MM.1S (cell line): ENCODE data around the gene ZNF212.

Experiments
- DNase-seq: peaks from one replicate; pipeline ENCODE4 v3.0.0-alpha.2; 2015
- H2AFZ ChIP-seq: fragments of 300-600 bp; sonication (generic); 2 replicates; pipeline ENCODE4 v1.6.0; 2016; ENCODE audit warnings: antibody characterized with exemption, low read length
- H3F3A ChIP-seq: fragments of 300-600 bp; sonication (generic); 2 replicates; pipeline ENCODE4 v1.6.1; 2016; ENCODE audit warnings: mild to moderate bottlenecking, antibody characterized with exemption, low read length, moderate library complexity, mixed read lengths; ENCODE audit not compliant: insufficient read depth
- H3K27ac ChIP-seq: fragments of 300-600 bp; sonication (generic); 2 replicates; pipeline ENCODE4 v1.5.1; 2016; ENCODE audit warnings: mild to moderate bottlenecking, low read length
- H3K27me3 ChIP-seq: fragments of 300-600 bp; sonication (generic); replicated peaks from 2 replicates; pipeline ENCODE4 v1.6.0; 2016; ENCODE audit warnings: low read length; ENCODE audit not compliant: insufficient read depth
- H3K36me3 ChIP-seq: fragments of 300-600 bp; sonication (generic); replicated peaks from 2 replicates; pipeline ENCODE4 v1.6.1; 2016; ENCODE audit warnings: mild to moderate bottlenecking, low read length, mixed read lengths; ENCODE audit not compliant: insufficient read depth
- H3K4me1 ChIP-seq: fragments of 300-600 bp; sonication (generic); 2 replicates; pipeline ENCODE4 v1.6.1; 2016; ENCODE audit warnings: low read length, mixed read lengths
- H3K4me2 ChIP-seq: fragments of 300-600 bp; sonication (generic); 2 replicates; pipeline ENCODE4 v1.6.0; 2016; ENCODE audit warnings: low read depth, low read length
- H3K4me3 ChIP-seq: fragments of 300-600 bp; sonication (generic); 2 replicates; pipeline ENCODE4 v1.5.1; 2016; ENCODE audit warnings: low read length, mixed read lengths
- H3K79me2 ChIP-seq: fragments of 300-600 bp; sonication (generic); 2 replicates; pipeline ENCODE4 v1.6.1; 2016; ENCODE audit warnings: mixed run types, low read length, mixed read lengths
- H3K9ac ChIP-seq: fragments of 300-600 bp; sonication (generic); 2 replicates; pipeline ENCODE4 v1.6.1; 2016; ENCODE audit warnings: low read length, mixed read lengths
- H3K9me2 ChIP-seq: fragments of 300-600 bp; sonication (generic); replicated peaks from 2 replicates; pipeline ENCODE4 v1.6.1; 2016; ENCODE audit warnings: mild to moderate bottlenecking, low read length, mixed read lengths; ENCODE audit not compliant: insufficient read depth
- H3K9me3 ChIP-seq: fragments of 300-600 bp; sonication (generic); replicated peaks from 2 replicates; pipeline ENCODE4 v1.6.1; 2016; ENCODE audit warnings: mild to moderate bottlenecking, low read length, mixed read lengths; ENCODE audit not compliant: insufficient read depth
- H4K20me1 ChIP-seq: fragments of 300-600 bp; sonication (generic); 2 replicates; pipeline ENCODE4 v1.6.1; 2016; ENCODE audit warnings: mild to moderate bottlenecking, low read length, moderate library complexity, mixed read lengths; ENCODE audit not compliant: insufficient read depth
- CTCF ChIP-seq: fragments of 300-600 bp; sonication (generic); IDR thresholded peaks from 2 replicates; pipeline ENCODE4 v1.5.1; 2016; ENCODE audit warnings: antibody characterized with exemption, low read length, mixed read lengths
- EZH2 ChIP-seq: fragments of 300-600 bp; sonication (generic); optimal IDR thresholded peaks from 2 replicates; pipeline ENCODE3; 2017; ENCODE audit warnings: low read depth, mild to moderate bottlenecking, antibody characterized with exemption, low read length, mixed read lengths
- EZH2phosphoT487 ChIP-seq: fragments of 300-600 bp; sonication (generic); IDR thresholded peaks from 2 replicates; pipeline ENCODE4 v1.6.1; 2018; ENCODE audit warnings: antibody characterized with exemption, low read length

ZNF212 gene

DNA sequence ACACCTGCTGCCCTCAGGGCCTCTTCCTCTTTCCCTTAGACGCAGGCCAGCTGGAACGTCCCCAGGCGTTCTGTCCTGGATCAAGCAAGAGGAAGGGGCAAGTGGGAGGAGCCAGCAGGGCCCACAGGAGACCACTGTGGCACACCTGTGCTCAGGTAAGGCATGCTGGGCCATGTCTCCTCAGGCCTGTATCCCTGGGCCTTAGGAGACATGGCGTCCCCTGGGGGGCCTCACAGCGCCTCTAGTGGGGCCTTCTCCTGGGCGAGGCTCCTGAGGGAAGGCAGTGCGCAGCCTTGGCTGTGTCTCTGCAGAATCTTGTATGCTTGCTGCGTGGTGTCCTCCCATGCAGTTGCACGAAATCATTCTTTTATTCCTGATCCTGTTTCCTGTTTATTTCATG is 53.9 kb downstream of the ZNF212 start:
- H3K4me2 ChIP-seq, result no peak overlapping the region
- no peaks in the 10 kb centered on the region for H3K36me3 ChIP-seq
- no peaks in the 10 kb centered on the region for H3F3A ChIP-seq
- no peaks in the 10 kb centered on the region for H3K27me3 ChIP-seq
- no peak overlapping the region for H2AFZ ChIP-seq
- H3K4me3 ChIP-seq, result no peak overlapping the region
- no peaks in the 10 kb centered on the region for H4K20me1 ChIP-seq
- no peak for DNase-seq
- H3K4me1 ChIP-seq, result 0 out of 2 replicates have a peak, but pooled peaks cover 6% of the 10 kb centered on the region
- no peak overlapping the region for H3K27ac ChIP-seq
- H3K79me2 ChIP-seq, result no peaks in the 10 kb centered on the region
- TF ChIP-seq EZH2phosphoT487, result no peak
- no peak for TF ChIP-seq EZH2
- TF ChIP-seq CTCF, result no peak
- H3K9ac ChIP-seq, result no peak overlapping the region
- no peaks in the 10 kb centered on the region for H3K9me2 ChIP-seq
- no peaks in the 10 kb centered on the region for H3K9me3 ChIP-seq

GRCh38 chr7:149293946-149294633 is 54.6 kb downstream of the ZNF212 start:
- Histone ChIP-seq H3K79me2 (no peaks in the 10 kb centered on the region), H3K4me2 (no peak overlapping the region), H3K9ac (no peak overlapping the region), H3K9me3 (no peaks in the 10 kb centered on the region), H3K36me3 (no peaks in the 10 kb centered on the region), H3K4me3 (no peak overlapping the region), H3F3A (no peaks in the 10 kb centered on the region), H3K9me2 (no peaks in the 10 kb centered on the region), H3K4me1 (0 out of 2 replicates have a peak, but pooled peaks cover 6% of the 10 kb centered on the region), H3K27me3 (no peaks in the 10 kb centered on the region), H3K27ac (no peak overlapping the region), H4K20me1 (no peaks in the 10 kb centered on the region), H2AFZ (no peak overlapping the region)
- DNase-seq, result no peak
- TF ChIP-seq EZH2, result no peak
- no peak for TF ChIP-seq EZH2phosphoT487
- no peak for TF ChIP-seq CTCF

GRCh38 chr7:149294634-149295480 is 55.4 kb downstream of the ZNF212 start:
- 0 out of 2 replicates have a peak, but pooled peaks cover 6% of the 10 kb centered on the region for H3K4me1 ChIP-seq
- no peaks in the 10 kb centered on the region for H3F3A ChIP-seq
- no peak overlapping the region for H3K4me3 ChIP-seq
- no peaks in the 10 kb centered on the region for H3K27me3 ChIP-seq
- H3K9me3 ChIP-seq, result no peaks in the 10 kb centered on the region
- no peaks in the 10 kb centered on the region for H3K79me2 ChIP-seq
- no peak for TF ChIP-seq EZH2phosphoT487
- TF ChIP-seq EZH2, result no peak
- TF ChIP-seq CTCF, result no peak
- H3K9me2 ChIP-seq, result no peaks in the 10 kb centered on the region
- H3K9ac ChIP-seq, result no peak overlapping the region
- H3K36me3 ChIP-seq, result no peaks in the 10 kb centered on the region
- DNase-seq, result no peak
- no peak overlapping the region for H3K4me2 ChIP-seq
- no peaks in the 10 kb centered on the region for H4K20me1 ChIP-seq
- no peak overlapping the region for H3K27ac ChIP-seq
- H2AFZ ChIP-seq, result no peak overlapping the region
